IPS-18c (cell line): ENCODE data around the gene CAPNS2.

Experiments
- H3K4me3 ChIP-seq: 2 replicates; pipeline ENCODE4 v1.7.0; 2013; ENCODE audit warnings: low read depth, mild to moderate bottlenecking, low read length, moderate library complexity; ENCODE audit not compliant: insufficient read depth
- H3K9me3 ChIP-seq: one replicate; pipeline ENCODE4 v1.6.1; 2013; ENCODE audit warnings: mild to moderate bottlenecking, low read length, moderate library complexity; ENCODE audit not compliant: control insufficient read depth, insufficient read depth

CAPNS2 gene

DNA sequence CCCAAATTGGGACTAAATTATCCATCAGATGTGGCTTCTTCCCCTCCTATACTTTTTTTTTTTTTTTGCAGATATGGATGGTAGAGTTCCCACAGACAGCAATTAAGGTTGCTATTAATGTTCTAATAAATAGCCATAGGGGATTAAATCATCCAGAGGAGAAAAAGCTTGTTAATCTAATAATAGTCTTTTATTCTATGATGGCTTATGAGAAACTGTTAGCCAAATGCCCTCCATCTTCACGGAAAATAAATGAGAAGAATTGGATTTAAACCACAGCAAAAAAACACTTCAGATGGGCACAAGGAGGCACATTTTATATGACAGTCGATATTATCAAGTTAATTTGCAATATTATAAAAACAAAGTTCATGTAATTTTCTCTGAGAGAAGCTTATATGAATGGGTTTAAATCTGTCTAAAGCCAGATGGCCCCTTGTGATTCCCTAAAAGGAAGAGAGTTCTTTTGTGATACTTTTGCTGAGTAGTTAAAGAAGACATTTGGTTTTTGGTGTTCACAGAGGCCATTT lies 5.1 kb upstream of the CAPNS2 start:
- H3K4me3 ChIP-seq = no peak overlapping the region
- H3K9me3 ChIP-seq = no peaks in the 10 kb centered on the region

DNA sequence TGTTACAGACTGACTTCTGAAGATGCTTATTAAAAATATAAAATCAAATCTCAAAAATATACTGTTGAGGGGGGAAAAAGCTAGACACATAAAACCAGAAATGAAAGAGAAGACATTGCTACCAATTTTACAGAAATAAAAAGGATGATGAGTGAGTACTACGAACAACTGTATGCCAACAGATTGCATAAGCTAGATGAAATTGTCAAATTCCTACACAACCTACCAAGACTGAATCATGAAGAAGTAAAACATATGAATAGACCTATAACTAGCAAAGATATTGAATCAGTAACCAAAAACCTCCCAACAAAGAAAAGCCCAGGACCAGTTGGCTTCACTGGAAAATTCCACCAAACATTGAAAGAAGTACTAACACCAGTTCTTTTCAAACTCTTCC lies 3.5 kb upstream of the CAPNS2 start:
- H3K9me3 ChIP-seq = no peaks in the 10 kb centered on the region
- H3K4me3 ChIP-seq = no peak overlapping the region

DNA sequence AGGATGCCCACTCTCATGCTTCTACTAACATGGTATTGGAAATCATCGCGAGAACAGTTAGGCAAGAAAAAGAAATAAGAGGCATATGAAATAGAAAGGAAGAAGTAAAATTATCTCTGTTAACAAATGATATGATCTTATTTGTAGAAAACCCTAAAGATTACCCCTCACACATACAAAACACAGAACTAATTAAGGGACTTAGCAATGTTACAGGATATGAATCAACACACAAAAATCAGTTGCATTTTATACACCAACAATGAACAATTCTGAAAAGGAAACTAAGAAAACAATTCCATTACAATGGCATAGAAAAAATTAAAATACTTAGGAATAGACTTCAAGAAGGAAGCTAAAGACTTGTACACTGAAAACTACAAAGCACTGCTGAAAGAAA lies 2.7 kb upstream of the CAPNS2 start:
- Histone ChIP-seq H3K4me3 (no peak overlapping the region), H3K9me3 (no peaks in the 10 kb centered on the region)

DNA sequence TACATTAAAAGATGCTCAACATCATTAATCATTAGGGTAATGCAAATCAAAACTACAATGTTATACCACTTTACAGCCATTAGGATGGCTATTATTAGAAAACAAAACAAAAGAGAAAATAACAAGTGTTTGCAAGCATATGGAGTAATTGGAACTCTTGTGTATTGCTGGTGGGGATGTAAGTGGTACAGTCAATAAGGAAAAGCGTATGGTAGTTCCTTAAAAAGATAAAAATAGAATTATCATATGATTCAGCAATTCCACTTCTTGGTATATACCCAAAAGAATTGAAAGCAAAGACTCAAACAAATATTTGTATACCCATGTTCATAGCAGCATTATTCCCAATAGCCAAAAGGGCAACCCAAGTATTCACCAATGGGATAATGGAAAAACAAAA lies 1.4 kb upstream of the CAPNS2 start:
- no peaks in the 10 kb centered on the region for H3K9me3 ChIP-seq
- H3K4me3 ChIP-seq = no peak overlapping the region

DNA sequence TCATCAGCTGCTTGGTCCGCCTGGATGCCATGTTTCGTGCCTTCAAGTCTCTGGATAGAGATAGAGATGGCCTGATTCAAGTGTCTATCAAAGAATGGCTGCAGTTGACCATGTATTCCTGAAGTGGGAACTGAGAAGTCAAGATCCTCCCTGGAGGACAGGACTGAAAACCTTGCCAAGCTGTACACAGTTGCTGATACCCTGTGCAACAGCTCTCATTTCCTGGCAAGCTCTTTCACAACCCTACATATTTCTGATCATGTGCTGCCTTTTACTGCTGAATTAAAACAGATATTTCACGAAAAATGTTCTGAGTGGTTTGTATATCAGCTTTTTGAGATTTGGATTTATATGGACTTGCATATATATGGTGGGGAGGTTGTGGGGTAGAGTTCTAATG lies 898 bp downstream of the CAPNS2 start:
- Histone ChIP-seq H3K9me3 (no peaks in the 10 kb centered on the region), H3K4me3 (no peak overlapping the region)

DNA sequence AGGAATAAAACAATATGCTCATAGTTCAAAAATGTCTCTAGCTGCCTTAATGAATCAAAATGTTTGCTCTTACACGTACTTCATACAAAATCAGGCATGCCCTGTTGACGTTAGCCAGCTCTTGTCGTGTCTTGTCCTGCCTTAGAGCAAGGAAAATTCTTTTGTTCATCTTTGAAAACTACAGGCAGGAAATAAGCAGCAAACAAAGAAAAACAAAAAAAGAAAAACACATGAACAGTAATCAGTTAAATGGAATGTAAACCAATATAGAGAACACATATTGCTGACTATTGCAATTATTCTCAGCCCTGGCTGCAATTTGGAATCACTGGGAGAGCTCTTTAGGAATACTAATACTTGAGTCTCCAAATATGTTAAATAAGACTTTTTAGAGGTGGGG lies 1.7 kb downstream of the CAPNS2 start:
- no peaks in the 10 kb centered on the region for H3K9me3 ChIP-seq
- no peak overlapping the region for H3K4me3 ChIP-seq

DNA sequence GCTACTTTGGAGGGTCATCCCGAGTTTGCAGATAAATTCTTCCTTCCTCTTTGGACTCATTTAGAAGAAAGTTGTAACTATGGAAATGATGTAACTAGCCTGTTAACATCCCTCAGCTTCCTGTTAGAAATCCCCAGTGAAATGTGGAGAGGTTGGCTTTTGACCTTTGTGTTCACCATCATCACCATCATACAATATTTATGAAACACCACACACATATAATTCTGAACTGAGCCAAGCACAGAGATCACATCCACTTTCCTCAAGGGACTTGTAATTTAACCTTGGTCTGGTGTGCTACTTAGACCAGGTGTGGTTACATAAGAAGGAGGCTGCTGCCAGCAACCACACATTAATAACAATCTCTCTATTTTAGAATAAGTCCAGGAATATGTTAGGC lies 2.5 kb downstream of the CAPNS2 start:
- no peak overlapping the region for H3K4me3 ChIP-seq
- H3K9me3 ChIP-seq = no peaks in the 10 kb centered on the region

DNA sequence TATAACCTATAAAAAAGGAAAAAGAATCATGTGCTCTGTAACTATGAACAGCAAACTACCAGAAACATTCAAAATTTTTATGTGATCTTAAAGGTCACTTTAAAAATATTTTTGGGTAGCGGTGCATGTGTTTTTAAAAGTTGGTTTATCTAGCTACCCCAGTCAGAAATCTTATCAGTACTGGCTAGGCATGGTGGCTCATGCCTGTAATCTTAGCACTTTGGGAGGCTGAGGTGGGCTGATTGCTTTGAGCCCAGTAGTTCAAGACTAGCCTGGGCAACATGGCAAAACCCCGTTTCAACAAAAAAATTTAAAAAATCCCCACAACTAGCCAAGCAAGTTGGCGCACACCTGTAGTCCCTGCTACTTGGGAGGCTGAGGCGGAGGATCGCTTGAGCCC lies 3.7 kb downstream of the CAPNS2 start:
- Histone ChIP-seq H3K9me3 (no peaks in the 10 kb centered on the region), H3K4me3 (no peak overlapping the region)

DNA sequence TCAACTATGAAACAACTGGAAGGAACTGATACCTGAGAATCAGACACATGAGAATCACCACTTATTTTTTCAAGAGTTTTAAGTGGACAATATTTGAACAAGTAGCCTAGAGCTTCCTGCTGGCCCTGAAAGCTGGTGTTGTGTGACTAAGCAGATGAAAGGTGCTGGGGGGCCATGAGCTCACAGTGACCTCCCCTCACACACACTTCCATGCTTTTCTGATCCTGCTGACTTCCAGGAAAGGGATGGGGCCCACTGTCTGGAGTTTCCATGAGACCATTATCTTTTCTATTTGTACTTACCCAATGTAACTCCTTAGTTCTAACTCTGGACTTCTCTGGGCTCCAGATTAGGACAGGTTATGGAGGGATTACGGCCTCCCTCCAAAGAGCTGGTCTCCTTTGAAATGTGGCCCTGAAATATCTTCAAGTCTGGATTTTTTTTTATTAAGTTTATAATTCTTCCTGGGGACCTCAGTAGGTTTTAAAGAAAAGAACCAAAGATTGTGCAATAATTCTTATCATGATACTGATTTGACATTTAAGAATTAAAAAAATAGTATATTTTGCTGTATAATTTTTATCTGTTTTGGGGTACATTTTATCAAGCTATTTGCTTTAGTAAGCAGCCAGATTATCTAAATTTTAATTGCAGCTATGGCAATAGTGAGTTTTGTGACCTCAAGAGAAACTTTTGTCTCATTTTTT lies 4.9 kb downstream of the CAPNS2 start:
- Histone ChIP-seq H3K9me3 (no peaks in the 10 kb centered on the region), H3K4me3 (no peak overlapping the region)

DNA sequence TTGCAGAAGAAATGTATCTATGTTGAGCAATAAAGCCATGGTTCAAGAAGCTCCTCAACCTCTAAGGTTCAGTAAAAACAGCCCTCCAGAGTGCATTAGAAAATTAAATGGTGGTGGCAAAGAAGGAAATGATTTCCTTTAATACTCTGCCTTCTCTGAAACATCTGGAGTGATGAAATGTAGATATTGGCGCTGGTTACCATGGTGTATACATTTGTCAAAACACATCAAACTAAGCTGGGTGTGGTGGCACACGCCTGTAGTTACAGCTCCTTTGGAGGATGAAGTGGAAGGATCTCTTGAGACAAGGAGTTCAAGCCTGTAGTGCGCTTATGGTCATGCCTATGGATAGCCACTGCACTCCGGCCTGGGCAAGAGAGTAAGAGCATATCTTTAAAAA lies 6.0 kb downstream of the CAPNS2 start:
- Histone ChIP-seq H3K9me3 (no peaks in the 10 kb centered on the region), H3K4me3 (no peak overlapping the region)

DNA sequence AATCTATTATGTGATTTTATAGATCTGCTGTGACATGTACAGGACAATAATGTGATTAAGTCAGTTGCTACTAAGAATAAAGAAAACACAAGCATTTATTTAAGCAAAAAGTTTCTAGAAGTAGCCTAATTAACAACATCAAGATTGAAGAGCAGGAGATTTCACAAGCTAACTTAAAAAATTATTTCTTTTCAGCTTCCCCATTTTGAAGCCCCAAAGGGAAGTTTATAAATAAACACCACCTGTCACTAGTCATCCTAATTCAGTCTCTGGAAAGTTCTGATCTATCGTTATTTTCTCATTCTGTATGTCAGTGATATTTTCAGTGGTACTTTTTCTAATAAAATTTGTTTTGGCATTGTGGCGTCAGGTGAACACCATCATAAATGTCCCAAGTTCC lies 8.3 kb downstream of the CAPNS2 start:
- Histone ChIP-seq H3K9me3 (no peaks in the 10 kb centered on the region), H3K4me3 (no peak overlapping the region)

DNA sequence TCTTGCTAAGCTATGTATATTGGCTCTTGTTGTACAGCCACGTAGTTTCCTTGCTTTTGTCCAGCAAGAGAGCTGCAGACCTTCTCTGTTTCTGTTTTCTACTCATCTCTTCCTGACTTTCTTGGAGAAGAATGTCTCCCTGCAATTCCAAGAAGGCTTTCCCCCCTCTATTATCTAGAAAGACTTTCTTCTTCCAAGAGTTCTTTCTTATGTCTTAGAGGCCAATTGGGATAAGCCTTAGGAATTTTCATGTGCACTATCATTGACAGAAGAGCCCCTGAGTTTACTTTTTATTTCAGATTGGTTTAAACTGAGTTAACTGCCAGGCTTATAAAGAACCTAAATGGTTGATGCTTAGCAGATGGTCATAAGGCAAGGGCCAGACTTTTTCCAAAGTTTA lies 9.0 kb downstream of the CAPNS2 start:
- Histone ChIP-seq H3K4me3 (no peak overlapping the region), H3K9me3 (no peaks in the 10 kb centered on the region)

DNA sequence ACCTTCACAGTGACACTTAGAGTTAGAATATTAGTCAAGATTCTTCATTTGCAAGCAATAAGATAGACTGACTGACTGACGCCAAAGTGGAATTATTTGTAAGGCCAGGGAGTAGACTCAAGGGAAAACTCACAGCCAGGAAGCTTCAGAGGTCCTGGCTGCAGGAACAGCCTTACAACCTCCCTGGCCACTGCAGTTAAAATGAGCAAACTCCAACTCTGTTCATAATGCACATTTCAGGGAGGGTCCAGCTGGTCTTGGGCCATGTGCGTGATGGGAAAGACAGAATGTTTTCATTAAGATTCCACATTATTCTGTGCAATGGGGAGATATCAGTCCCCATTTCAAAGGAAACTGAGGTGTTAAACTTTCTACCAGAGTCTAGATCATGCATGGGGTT lies 9.9 kb downstream of the CAPNS2 start:
- Histone ChIP-seq H3K9me3 (no peaks in the 10 kb centered on the region), H3K4me3 (no peak overlapping the region)

DNA sequence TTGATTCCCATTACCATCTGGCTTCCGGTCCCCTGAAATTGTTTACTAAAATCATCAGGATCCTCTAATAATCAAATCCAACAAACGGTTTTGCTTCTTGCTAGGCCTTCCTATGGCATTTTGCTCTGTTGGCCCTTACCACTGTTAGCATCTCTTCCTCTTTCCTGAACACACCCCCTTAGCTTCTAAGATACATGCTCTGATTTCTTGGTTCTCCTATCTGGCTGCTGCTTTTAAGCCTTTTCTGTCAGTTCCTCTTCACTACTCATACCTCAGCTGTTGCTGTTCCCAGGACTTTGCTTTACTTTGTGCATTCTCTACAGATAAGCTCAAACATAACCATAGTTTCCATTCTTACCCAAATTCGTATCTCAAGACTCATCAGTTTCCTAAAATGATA lies 11.4 kb downstream of the CAPNS2 start:
- H3K4me3 ChIP-seq = no peak overlapping the region
- no peaks in the 10 kb centered on the region for H3K9me3 ChIP-seq

DNA sequence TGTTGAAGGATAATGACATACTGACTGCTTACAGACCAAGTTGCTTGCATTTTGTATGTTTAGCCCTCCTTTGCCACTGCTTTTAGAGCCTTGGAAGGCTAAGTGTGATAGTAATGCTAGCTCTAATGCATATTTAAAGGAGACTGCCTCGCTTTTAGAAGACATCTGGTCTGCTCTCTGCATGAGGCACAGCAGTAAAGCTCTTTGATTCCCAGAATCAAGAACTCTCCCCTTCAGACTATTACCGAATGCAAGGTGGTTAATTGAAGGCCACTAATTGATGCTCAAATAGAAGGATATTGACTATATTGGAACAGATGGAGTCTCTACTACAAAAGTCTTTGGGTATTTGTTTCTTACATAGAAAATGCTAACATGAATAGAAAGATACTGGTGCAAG lies 19.1 kb downstream of the CAPNS2 start:
- Histone ChIP-seq H3K4me3 (no peak overlapping the region), H3K9me3 (no peaks in the 10 kb centered on the region)

DNA sequence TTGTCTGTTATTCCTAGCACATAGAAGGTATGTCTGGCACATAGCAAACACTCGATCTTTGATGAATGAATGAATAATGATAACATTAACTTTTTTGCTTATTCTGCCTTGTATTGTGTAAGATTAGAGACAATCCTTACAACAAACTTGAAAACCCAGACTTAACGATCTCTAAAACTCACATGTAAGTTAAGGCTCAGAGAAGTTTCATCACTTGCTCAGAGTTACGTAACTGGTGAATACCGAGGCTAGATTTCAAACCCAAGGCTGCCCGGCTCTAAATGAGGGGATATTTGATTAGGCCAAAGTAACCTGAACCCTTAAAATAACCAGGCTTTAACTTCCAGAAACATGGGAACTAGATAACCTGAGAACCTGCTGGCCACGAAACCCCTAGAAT lies 22.3 kb downstream of the CAPNS2 start:
- Histone ChIP-seq H3K9me3 (no peaks in the 10 kb centered on the region), H3K4me3 (no peak overlapping the region)

DNA sequence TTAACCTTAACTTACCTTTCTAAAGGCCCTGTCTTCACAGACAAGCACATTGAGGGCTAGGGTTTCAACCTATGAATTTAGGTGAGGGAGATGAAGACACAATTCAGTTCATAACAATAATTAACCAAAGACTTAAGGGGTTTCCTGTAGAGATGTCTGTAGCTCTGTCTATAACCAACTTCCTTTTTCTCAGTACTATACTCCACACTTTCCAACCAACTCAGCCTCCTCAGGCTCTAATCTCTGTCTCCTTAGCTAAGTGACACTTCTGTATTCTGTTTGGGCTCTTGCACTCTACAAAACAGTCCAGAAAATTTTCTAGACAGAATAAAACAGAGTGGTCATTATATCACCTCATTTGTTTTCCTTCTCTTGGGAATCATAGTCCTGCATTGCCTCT lies 25.8 kb downstream of the CAPNS2 start:
- no peak overlapping the region for H3K4me3 ChIP-seq
- no peaks in the 10 kb centered on the region for H3K9me3 ChIP-seq

DNA sequence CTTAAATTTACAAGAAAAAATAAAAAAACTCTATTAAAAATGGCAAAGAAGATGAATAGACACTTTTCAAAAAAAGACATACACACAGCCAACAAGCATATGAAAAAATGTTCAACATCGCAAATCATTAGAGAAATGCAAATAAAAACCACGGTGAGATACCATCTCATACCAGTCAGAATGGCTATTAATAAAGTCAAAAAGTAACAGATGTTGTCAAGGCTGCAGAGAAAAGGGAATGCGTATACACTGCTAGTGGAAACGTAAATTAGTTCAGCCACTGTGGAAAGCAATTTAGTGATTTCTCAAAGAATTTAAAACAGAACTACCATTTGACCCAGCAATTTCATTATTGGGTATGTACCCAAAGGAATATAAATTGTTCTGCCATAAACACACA lies 31.4 kb downstream of the CAPNS2 start:
- Histone ChIP-seq H3K4me3 (no peak overlapping the region), H3K9me3 (no peaks in the 10 kb centered on the region)

DNA sequence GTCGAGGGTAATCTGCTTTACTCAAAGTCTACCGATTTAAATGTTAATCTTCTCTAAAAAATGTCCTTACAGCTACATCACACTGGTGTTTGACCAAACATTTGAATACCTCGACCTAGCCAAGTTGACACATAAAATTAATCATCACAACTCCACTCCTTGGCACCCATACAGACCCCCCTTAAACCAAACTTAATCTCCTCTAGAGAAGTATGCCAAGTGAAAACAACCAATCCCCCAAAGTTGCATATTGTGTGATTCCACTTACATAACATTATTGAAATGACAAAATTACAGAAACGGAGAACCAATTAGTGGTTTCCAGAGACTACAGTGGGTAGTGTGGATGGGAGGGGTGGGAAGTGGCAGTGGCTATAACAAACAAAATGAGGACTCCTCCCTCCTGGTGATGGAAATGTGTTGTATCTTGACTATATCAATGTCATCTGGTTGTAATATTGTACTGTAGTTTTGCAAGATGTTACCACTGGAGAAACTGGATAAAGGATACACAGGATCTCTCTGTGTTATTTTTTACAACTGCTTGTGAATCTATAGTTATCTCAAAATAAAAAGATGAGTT lies 39.4 kb downstream of the CAPNS2 start:
- Histone ChIP-seq H3K9me3 (no peaks in the 10 kb centered on the region), H3K4me3 (no peak overlapping the region)
